Subcutaneous abdominal adipose tissue (tissue), 5 donors: ENCODE data around the gene STX2.
"Not testable (repeated sequence)": the region's sequence is repeated elsewhere in the genome, so short reads cannot be mapped to it uniquely, and the experiment has no call there.

Source experiments
- H3K27ac ChIP-seq: one replicate; pipeline ENCODE4 v1.7.0; 2013; ENCODE audit warnings: low read depth, mild to moderate bottlenecking, inconsistent platforms, low read length, moderate library complexity
- H3K27me3 ChIP-seq, 5 donors: one replicate each; pipeline ENCODE4 v1.7.0; 2013; ENCODE audit warnings: low read length in 5 of 5, inconsistent platforms in 1 of 5; ENCODE audit not compliant: control insufficient read depth in 5 of 5, insufficient read depth in 4 of 5
- H3K36me3 ChIP-seq, 5 donors: one replicate each; pipeline ENCODE4 v1.7.0; 2013; ENCODE audit warnings: low read length in 5 of 5; ENCODE audit not compliant: control insufficient read depth in 5 of 5, insufficient read depth in 5 of 5
- H3K4me1 ChIP-seq, 5 donors: one replicate each; pipeline ENCODE4 v1.7.0; 2013; ENCODE audit warnings: low read length in 5 of 5, mild to moderate bottlenecking in 3 of 5, moderate library complexity in 1 of 5; ENCODE audit not compliant: control insufficient read depth in 5 of 5, insufficient read depth in 5 of 5
- H3K4me3 ChIP-seq, 5 donors: one replicate each; pipeline ENCODE4 v1.7.0; 2013; ENCODE audit warnings: low read length in 5 of 5, low read depth in 1 of 5
- H3K9ac ChIP-seq, 5 donors: one replicate each; pipeline ENCODE4 v1.7.0; 2013; ENCODE audit warnings: low read length in 5 of 5, mild to moderate bottlenecking in 4 of 5, moderate library complexity in 3 of 5
- H3K9me3 ChIP-seq, 5 donors: one replicate each; pipeline ENCODE4 v1.7.0; 2013; ENCODE audit warnings: low read length in 5 of 5; ENCODE audit not compliant: control insufficient read depth in 5 of 5
- donor health status: healthy.
- donor health status: healthy.
- donor health status: healthy.
- donor health status: healthy.
- donor health status: healthy.

Gene STX2

DNA sequence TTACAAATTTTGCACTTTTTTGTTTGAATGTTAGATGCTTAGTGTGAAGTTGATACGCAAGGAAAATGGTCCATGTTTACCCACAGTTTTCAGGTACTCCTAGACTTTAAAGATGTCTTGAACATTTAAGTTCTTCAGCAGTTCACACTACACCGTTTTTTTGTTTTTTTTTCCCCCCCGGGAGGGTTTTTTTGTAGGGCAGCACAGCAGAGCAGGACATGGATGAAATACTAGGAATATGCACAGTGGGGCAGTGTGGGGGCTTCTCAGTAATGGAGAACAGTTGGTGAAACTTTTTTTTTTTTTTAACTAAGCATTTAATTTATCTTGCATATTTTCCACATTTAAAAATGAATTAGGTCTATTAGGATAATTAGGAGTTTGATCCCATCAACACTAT, 37.7 kb upstream of the STX2 start:
- no peak overlapping the region for H3K27ac ChIP-seq
- H3K9me3 ChIP-seq, result no peaks in the 10 kb centered on the region
- H3K9ac ChIP-seq, result no peak overlapping the region
- peaks cover 0 to 9% (median 5%) of the 10 kb centered on the region in 5 donors for H3K27me3 ChIP-seq
- peaks cover 2 to 22% (median 17%) of the 10 kb centered on the region in 5 donors for H3K4me1 ChIP-seq
- no peak overlapping the region for H3K4me3 ChIP-seq
- H3K36me3 ChIP-seq, result peaks cover 22 to 43% (median 34%) of the 10 kb centered on the region in 5 donors

DNA sequence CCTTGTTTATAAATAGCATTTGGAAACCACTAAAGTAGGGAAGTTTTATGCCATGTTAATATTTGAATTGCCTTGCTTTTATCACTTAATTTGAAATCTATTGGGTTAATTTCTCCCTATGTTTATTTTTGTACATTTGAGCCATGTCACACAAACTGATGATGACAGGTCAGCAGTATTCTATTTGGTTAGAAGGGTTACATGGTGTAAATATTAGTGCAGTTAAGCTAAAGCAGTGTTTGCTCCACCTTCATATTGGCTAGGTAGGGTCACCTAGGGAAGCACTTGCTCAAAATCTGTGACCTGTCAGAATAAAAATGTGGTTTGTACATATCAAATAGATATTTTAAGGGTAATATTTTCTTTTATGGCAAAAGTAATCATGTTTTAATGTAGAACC, 37.2 kb upstream of the STX2 start:
- H3K4me1 ChIP-seq, result peaks cover 2 to 24% (median 20%) of the 10 kb centered on the region in 5 donors
- no peak overlapping the region for H3K9ac ChIP-seq
- H3K36me3 ChIP-seq, result peaks cover 22 to 43% (median 34%) of the 10 kb centered on the region in 5 donors
- no peaks in the 10 kb centered on the region for H3K9me3 ChIP-seq
- peaks cover 0 to 9% (median 5%) of the 10 kb centered on the region in 5 donors for H3K27me3 ChIP-seq
- H3K27ac ChIP-seq, result no peak overlapping the region
- H3K4me3 ChIP-seq, result no peak overlapping the region

DNA sequence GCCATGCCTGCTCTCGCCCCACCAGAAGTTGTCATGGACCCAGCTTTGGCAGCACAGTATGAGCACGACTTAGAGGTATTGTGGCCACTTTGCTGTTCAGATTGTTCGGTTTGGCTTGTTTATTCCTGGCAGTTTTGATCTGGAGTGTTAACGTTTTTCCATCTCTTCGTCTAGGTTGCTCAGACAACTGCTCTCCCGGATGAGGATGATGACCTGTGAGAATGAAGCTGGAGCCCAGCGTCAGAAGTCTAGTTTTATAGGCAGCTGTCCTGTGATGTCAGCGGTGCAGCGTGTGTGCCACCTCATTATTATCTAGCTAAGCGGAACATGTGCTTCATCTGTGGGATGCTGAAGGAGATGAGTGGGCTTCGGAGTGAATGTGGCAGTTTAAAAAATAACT, 36.7 kb upstream of the STX2 start:
- Histone ChIP-seq H3K4me1 (peaks cover 2 to 30% (median 26%) of the 10 kb centered on the region in 5 donors), H3K36me3 (peaks cover 22 to 43% (median 34%) of the 10 kb centered on the region in 5 donors)
- not testable (repeated sequence) for H3K4me3 ChIP-seq, H3K27me3 ChIP-seq, H3K9me3 ChIP-seq, H3K9ac ChIP-seq, H3K27ac ChIP-seq

DNA sequence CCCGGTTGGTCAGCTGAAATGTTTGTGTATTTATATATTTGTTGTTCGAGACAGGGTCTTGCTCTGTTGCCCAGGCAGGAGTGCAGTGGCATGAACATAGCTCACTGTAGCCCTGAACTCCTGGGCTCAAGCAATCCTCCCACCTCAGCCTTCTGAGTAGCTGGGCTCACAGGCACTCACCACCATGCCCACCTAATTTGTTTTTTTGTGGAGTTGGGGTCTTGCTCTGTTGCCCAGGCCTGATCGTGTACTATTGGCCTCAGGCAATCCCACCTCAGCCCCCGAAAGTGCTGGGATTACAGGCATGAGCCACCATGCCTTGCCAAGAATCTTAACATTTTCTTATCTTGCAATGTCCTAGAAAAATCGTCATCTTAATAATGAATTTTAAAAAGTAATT, 36.1 kb upstream of the STX2 start:
- Histone ChIP-seq H3K27me3 (peaks cover 0 to 3% (median 0%) of the 10 kb centered on the region in 5 donors), H3K36me3 (peaks cover 22 to 43% (median 34%) of the 10 kb centered on the region in 5 donors), H3K9me3 (no peaks in the 10 kb centered on the region), H3K9ac (no peak overlapping the region), H3K27ac (no peak overlapping the region), H3K4me3 (no peak overlapping the region), H3K4me1 (peaks cover 2 to 29% (median 25%) of the 10 kb centered on the region in 5 donors)

DNA sequence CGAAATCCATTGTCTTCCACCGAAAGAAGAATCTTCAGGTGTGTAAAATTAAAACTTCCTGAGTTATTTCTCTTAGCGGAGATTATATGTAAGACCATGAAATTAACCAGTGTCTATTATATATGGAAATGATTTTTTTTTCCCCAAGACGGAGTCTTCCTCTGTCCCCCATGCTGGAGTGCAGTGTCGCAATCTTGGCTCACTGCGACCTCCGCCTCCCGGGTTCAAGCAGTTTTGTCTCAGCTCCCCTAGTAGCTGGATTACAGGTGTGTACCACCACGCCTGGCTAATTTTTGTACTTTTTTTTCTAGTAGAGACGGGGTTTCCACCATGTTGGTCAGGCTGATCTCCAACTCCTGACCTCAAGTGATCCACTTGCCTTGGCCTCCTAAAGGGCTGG, 35.6 kb upstream of the STX2 start:
- Histone ChIP-seq H3K4me1 (peaks cover 2 to 28% (median 25%) of the 10 kb centered on the region in 5 donors), H3K27ac (no peak overlapping the region), H3K4me3 (no peak overlapping the region), H3K9me3 (no peaks in the 10 kb centered on the region), H3K9ac (no peak overlapping the region), H3K27me3 (no peaks in the 10 kb centered on the region), H3K36me3 (peaks cover 22 to 43% (median 34%) of the 10 kb centered on the region in 5 donors)

DNA sequence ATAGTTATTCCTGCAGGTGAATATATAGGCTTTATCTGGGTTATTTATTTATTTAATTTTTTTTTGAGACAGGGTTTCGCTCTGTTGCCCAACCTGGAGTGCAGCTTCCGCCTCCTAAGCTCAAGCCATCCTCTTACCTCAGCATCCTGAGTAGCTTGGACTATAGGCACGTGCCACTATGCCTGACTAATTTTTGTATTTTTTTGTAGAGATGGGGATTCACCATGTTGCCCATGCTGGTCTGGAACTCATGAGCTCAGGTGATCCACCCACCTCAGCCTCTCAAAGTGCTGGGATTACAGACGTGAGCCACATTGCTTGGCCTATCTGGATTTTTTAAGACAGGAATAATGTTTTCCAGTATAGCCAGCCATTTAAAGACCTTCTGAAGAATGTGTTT, 34.8 kb upstream of the STX2 start:
- peak overlapping the region in 1 of 5 donors; percentile 82 for H3K4me3 ChIP-seq
- peaks cover 2 to 28% (median 25%) of the 10 kb centered on the region in 5 donors for H3K4me1 ChIP-seq
- no peak overlapping the region for H3K27ac ChIP-seq
- H3K9me3 ChIP-seq, result no peaks in the 10 kb centered on the region
- peaks cover 22 to 43% (median 34%) of the 10 kb centered on the region in 5 donors for H3K36me3 ChIP-seq
- no peaks in the 10 kb centered on the region for H3K27me3 ChIP-seq
- peak overlapping the region in 1 of 5 donors; percentile 7 for H3K9ac ChIP-seq

DNA sequence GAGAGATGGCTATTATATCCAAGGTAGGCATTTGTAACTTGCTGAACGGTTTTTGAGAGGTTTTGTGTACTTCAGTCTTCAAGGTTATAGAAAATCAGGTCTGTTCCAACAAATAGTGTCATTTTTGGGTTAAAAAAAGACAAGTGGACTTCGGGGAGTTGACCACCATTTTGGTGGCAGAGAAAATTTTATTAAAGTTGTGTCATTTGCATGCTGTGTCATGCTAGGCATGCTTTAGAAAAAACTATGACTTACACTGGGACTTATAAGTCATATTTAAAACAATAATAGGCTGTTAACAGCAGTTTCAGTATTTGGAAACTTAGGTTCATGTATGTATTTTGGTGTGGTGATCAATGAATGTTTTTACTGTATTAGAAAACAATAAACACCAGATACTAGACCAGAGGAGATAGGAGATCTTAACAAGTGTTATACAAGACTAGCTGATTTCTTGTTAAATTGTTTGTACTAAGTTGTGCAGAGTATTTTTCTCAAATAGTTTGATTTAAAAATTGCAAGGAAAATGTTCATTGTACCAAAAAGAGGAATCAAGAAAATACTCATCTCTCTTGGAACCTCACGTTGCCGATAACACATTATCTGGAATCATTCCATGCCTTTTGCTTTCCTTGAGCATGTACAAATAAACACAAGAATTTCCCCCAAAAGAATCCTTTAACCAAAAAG, 34.2 kb upstream of the STX2 start:
- peak overlapping the region in 4 of 5 donors; percentile 68 to 84 (median 82) for H3K9ac ChIP-seq

DNA sequence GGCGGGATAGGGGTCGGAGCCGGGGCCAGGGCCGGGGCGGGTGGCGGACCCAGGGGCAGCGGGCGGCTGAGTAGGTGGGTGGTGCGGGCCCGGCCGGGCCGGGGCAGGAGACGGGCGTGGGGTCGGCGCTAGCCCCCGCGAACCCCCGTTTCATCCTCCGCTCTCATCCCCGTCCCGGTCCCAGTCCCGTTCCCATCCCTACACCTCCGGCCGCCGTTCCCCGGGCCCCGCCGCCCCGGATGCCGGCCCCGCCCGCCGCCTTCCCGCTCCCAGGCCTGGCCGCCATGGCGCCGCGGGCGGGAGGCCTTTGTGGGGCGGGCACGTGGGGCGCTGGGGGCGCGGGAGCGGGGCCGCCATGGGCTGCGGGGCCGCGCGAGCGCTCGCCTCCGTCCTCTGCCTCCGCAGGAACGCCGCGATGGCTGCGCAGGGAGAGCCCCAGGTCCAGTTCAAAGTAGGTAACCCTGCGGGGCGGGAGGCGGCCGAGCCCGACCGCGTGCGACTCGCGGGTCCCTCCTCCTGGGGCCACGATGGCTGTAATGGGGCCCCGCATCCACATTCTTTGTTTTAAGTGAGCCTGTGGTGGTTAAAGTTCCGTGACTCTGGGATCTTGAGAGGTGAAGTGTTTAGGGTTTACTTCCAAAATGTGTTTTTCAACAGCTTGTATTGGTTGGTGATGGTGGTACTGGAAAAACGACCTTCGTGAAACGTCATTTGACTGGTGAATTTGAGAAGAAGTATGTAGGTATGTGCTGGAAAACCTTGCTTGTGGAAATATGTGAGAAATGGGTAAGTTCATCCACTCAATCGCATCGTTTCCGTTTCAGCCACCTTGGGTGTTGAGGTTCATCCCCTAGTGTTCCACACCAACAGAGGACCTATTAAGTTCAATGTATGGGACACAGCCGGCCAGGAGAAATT, 33.4 kb upstream of the STX2 start:
- Histone ChIP-seq H3K9ac (peak overlapping the region; percentile 21 to 84 (median 80)), H3K4me1 (peaks cover 2 to 28% (median 25%) of the 10 kb centered on the region in 5 donors), H3K36me3 (peaks cover 21 to 42% (median 34%) of the 10 kb centered on the region in 5 donors)

More for the DNA sequence above, 34.2 kb upstream of the STX2 start:
- Histone ChIP-seq H3K4me3 (peak overlapping the region; percentile 69 to 82 (median 75)), H3K4me1 (peaks cover 2 to 28% (median 25%) of the 10 kb centered on the region in 5 donors), H3K27me3 (no peaks in the 10 kb centered on the region), H3K27ac (no peak overlapping the region), H3K36me3 (peaks cover 22 to 43% (median 34%) of the 10 kb centered on the region in 5 donors), H3K9me3 (no peaks in the 10 kb centered on the region)

DNA sequence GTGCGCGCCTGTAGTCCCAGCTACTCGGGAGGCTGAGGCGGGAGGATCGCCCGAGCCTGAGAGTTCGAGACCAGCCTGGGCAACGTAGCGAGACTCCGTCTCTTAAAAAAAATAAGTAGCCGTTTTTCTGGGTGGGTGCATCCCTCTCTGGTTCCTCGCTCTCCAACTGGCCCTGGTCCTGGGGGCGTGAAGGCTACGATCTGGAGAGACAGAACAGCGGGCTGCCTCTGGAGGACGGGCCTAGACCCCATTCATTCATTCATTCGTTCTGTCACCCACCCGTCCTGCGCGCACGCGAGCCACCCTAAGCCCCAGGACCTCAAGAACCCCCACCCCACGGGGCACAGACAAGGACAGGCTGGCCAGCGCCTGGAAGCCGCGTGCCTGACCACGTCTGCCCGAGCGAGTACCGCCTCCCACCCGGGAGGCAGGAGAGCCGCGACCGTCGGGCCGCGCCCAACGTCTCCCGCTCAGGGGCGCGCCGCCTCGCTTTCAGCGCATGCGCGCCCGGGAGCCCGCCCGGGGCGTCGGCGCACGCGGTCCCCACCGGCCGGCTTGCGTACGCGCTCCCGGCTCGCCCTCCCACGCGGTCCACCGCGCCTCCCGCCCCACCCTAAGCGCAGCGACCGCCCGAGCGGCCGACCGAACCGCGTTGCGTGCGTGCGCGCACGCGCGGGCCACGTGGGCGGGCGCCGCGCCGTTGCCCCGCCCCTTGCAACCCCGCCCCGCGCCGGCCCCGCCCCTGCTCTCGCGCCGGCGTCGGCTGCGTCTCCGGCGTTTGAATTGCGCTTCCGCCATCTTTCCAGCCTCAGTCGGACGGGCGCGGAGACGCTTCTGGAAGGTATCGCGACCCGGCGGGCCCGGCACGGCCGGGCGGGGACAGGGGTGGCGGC, 32.5 kb upstream of the STX2 start, which contains the start of gene RAN:
Gene RAN (plus strand): TSS at position 781 of the 893 bp plus-strand sequence. CDS start 528 bp downstream, outside the sequence.
- H3K4me3 ChIP-seq, result peak within 1 kb of the TSS; percentile 69 to 82 (median 75)
- H3K4me1 ChIP-seq, result peaks cover 2 to 28% (median 25%) of the 10 kb centered on the region in 5 donors
- H3K36me3 ChIP-seq, result peaks cover 13 to 34% (median 28%) of the 10 kb centered on the region in 5 donors
- no peaks in the 10 kb centered on the region for H3K27me3 ChIP-seq
- peak within 1 kb of the TSS; percentile 21 to 84 (median 80) for H3K9ac ChIP-seq
- peak within 1 kb of the TSS; percentile 89 for H3K27ac ChIP-seq
- no peaks in the 10 kb centered on the region for H3K9me3 ChIP-seq

More for the DNA sequence above, 33.4 kb upstream of the STX2 start:
- H3K4me3 ChIP-seq, result peak overlapping the region; percentile 69 to 82 (median 75)
- H3K9me3 ChIP-seq, result no peaks in the 10 kb centered on the region
- peak overlapping the region; percentile 35 for H3K27ac ChIP-seq
- no peaks in the 10 kb centered on the region for H3K27me3 ChIP-seq
